Measurements from ENCODE around the gene PKN1.
A peak's percentile ranks its signal among the peaks of the same experiment; 100 is the strongest.

Gene PKN1

DNA sequence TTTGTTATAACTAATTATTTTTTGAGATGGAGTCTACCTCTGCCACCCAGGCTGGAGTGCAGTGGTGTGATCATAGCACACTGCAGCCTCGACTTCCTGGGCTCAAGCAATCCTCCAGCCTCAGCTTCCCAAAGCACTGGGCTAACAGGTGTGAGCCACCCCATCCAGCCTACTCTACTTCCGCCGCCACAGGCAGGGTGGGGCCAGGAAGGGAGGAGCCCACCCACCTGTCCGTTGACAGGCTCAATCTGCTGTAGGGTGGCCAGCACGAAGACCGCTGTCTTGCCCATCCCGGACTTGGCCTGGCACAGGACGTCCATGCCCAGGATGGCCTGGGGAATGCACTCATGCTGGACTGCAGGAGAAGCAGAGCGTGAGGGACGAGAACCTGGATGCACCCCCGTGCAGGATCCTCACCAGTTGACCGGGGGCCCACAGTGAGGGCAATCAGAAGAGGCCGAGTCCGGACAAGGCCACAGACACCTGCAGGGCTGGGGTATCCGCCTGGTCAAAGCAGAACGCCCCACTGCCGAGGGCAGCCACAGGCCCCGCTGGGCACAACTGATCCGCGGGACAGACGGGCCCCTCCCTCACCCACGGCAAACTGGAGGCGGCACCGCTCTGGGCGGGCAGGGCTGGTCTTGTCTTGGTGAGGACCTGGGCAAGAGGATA is 20.6 kb upstream of the PKN1 start:
- no peak for DNase-seq (ENCODE audit: insufficient read length, low spot score)
- FAIRE-seq: no peak
- TF ChIP-seq TAF1 (IDR thresholded peaks at IDR 0.05; ENCODE audit: low read depth, low read length) (no peak), SPI1 (IDR thresholded peaks at IDR 0.05; ENCODE audit: low read depth, low read length) (no peak), POLR2AphosphoS5 (IDR thresholded peaks at IDR 0.05; ENCODE audit: low read depth, low read length) (no peak), POU2F2 (IDR thresholded peaks at IDR 0.05; ENCODE audit: low read depth, low read length) (no peak), PAX5 (IDR thresholded peaks at IDR 0.05; ENCODE audit: insufficient read depth, low read length, severe bottlenecking) (no peak), POLR2A (IDR thresholded peaks at IDR 0.05; ENCODE audit: low read depth, low read length) (no peak)

GRCh38 chr19:14412996-14413692 is 20.0 kb upstream of the PKN1 start:
- DNase-seq (ENCODE audit: insufficient read length, low spot score): no peak
- TF ChIP-seq POLR2A (IDR thresholded peaks at IDR 0.05; ENCODE audit: low read depth, low read length) (no peak), POU2F2 (IDR thresholded peaks at IDR 0.05; ENCODE audit: low read depth, low read length) (no peak), POLR2AphosphoS5 (IDR thresholded peaks at IDR 0.05; ENCODE audit: low read depth, low read length) (no peak), SPI1 (IDR thresholded peaks at IDR 0.05; ENCODE audit: low read depth, low read length) (no peak), PAX5 (IDR thresholded peaks at IDR 0.05; ENCODE audit: insufficient read depth, low read length, severe bottlenecking) (no peak), TAF1 (IDR thresholded peaks at IDR 0.05; ENCODE audit: low read depth, low read length) (no peak)
- peak; percentile 31 for FAIRE-seq

DNA sequence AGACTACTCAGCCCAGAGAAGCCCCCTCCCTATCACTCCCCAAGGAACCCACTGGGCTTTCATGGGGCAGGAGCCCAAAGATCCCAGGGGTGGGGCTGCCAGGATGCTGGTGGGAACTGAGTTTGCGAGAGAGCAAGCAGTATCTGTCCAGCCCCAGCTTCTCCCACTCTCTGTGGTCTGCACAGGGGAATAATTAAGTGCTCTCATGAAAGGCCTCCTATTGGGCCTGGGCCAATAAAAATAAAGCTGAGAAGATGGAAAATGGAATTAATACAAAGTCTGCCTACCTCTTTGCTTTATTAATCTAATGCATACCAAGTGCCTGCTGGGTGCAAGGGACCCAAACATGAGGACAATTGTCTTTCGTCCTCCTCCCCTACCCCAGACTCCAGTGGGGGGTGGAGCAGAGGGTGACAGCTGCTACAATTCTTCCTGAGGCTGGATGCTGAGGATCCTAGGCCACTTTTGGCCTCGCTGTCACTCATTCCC is 19.4 kb upstream of the PKN1 start:
- TF ChIP-seq SPI1 (IDR thresholded peaks at IDR 0.05; ENCODE audit: low read depth, low read length) (no peak), POLR2AphosphoS5 (IDR thresholded peaks at IDR 0.05; ENCODE audit: low read depth, low read length) (peak; percentile 28; the same call in 1 of the 2 replicates), TAF1 (IDR thresholded peaks at IDR 0.05; ENCODE audit: low read depth, low read length) (no peak)
- no peak for FAIRE-seq
- DNase-seq (ENCODE audit: insufficient read length, low spot score): no peak

GRCh38 chr19:14414926-14415690 is 18.0 kb upstream of the PKN1 start:
- TF ChIP-seq SPI1 (IDR thresholded peaks at IDR 0.05; ENCODE audit: low read depth, low read length) (no peak), POLR2AphosphoS5 (IDR thresholded peaks at IDR 0.05; ENCODE audit: low read depth, low read length) (no peak), POLR2A (IDR thresholded peaks at IDR 0.05; ENCODE audit: low read depth, low read length) (no peak), PAX5 (IDR thresholded peaks at IDR 0.05; ENCODE audit: insufficient read depth, low read length, severe bottlenecking) (no peak), TAF1 (IDR thresholded peaks at IDR 0.05; ENCODE audit: low read depth, low read length) (no peak), POU2F2 (IDR thresholded peaks at IDR 0.05; ENCODE audit: low read depth, low read length) (no peak)
- DNase-seq (ENCODE audit: insufficient read length, low spot score): no peak
- no peak for FAIRE-seq

DNA sequence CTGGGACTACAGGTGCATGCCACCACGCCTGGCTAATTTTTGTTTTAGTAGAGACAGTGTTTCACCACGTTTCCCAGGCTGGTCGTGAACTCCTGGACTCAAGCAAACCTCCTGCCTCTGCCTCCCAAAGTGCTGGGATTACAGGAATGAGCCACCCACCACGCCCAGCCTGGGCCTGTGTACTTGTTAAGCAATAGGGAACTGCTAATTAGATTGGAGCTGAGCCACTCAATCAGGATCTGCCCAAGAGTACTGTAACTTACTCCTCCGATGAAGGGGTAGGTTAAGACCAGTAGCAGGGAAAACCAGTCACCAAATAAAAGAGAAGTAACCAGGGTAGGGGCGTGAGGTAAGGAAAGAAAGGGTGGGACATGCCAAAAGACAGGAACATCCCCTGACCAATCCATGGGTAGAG is 16.3 kb upstream of the PKN1 start:
- TF ChIP-seq PAX5 (IDR thresholded peaks at IDR 0.05; ENCODE audit: insufficient read depth, low read length, severe bottlenecking): no peak
- TF ChIP-seq POU2F2 (IDR thresholded peaks at IDR 0.05; ENCODE audit: low read depth, low read length): no peak
- no peak for TF ChIP-seq TAF1 (IDR thresholded peaks at IDR 0.05; ENCODE audit: low read depth, low read length)
- no peak for TF ChIP-seq SPI1 (IDR thresholded peaks at IDR 0.05; ENCODE audit: low read depth, low read length)
- no peak for TF ChIP-seq POLR2A (IDR thresholded peaks at IDR 0.05; ENCODE audit: low read depth, low read length)
- TF ChIP-seq POLR2AphosphoS5 (IDR thresholded peaks at IDR 0.05; ENCODE audit: low read depth, low read length): no peak
- FAIRE-seq: peak; percentile 13
- no peak for DNase-seq (ENCODE audit: insufficient read length, low spot score)

- FAIRE-seq: no peak
These were observed 14.3 kb upstream of the PKN1 start for GRCh38 chr19:14418856-14419105.

DNA sequence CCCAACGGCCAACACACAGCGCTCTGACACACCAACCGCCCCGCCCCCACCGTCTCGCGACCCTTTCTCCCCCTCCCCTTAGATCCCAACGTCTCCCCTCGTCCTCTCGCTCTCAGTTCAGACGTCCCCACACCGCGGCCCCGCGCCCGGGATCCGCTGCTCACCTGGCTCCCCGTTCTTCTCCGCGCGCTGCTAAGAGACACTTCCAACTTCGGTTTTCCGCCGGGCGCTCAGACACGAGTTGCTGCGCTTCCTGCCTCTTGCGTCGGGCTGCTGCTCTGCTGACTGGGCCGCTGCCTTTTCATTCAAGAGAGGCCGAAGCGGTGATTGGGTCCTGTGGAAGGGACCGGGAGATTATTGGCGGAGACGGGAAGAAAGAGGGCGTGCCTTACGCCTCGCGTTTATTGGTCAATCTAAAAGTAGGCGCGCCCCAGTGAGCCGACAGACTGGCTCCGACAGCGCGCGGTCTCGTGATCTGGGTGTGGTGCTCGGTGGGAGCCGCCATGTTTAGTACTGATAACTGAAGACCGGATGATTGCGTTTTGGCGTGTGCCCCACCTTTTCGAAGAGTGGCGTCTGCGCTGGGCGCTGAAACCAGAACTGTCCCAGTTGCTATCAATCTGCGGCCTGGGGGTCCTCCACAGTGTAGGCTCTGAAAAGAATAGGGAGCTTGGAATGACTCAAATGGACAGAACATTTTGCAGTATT is 13.8 kb upstream of the PKN1 start, which contains the start of gene DDX39A:
Gene DDX39A, minus strand, starts transcription at position 236 of the 708 bp plus-strand sequence. CDS start 6,121 bp downstream, outside the sequence.
- DNase-seq (ENCODE audit: insufficient read length, low spot score): peak; percentile 93
- peak; percentile 98 for FAIRE-seq
- TF ChIP-seq PAX5 (IDR thresholded peaks at IDR 0.05; ENCODE audit: insufficient read depth, low read length, severe bottlenecking): no peak
- peak; percentile 52; the same call in 1 of the 2 replicates for TF ChIP-seq TAF1 (IDR thresholded peaks at IDR 0.05; ENCODE audit: low read depth, low read length)
- peak; percentile 92 for TF ChIP-seq POLR2A (IDR thresholded peaks at IDR 0.05; ENCODE audit: low read depth, low read length)
- peak; percentile 37; the same call in 1 of the 2 replicates for TF ChIP-seq POU2F2 (IDR thresholded peaks at IDR 0.05; ENCODE audit: low read depth, low read length)
- TF ChIP-seq SPI1 (IDR thresholded peaks at IDR 0.05; ENCODE audit: low read depth, low read length): no peak; the same call in 1 of the 2 replicates
- peak; percentile 90 for TF ChIP-seq POLR2AphosphoS5 (IDR thresholded peaks at IDR 0.05; ENCODE audit: low read depth, low read length)

More at GRCh38 chr19:14418856-14419105, 14.3 kb upstream of the PKN1 start:
- no peak for DNase-seq (ENCODE audit: insufficient read length, low spot score)
- TF ChIP-seq POU2F2 (IDR thresholded peaks at IDR 0.05; ENCODE audit: low read depth, low read length) (no peak), PAX5 (IDR thresholded peaks at IDR 0.05; ENCODE audit: insufficient read depth, low read length, severe bottlenecking) (no peak), POLR2AphosphoS5 (IDR thresholded peaks at IDR 0.05; ENCODE audit: low read depth, low read length) (no peak), TAF1 (IDR thresholded peaks at IDR 0.05; ENCODE audit: low read depth, low read length) (no peak), POLR2A (IDR thresholded peaks at IDR 0.05; ENCODE audit: low read depth, low read length) (no peak), SPI1 (IDR thresholded peaks at IDR 0.05; ENCODE audit: low read depth, low read length) (no peak)

- TF ChIP-seq POLR2A (IDR thresholded peaks at IDR 0.05; ENCODE audit: low read depth, low read length) (no peak), PAX5 (IDR thresholded peaks at IDR 0.05; ENCODE audit: insufficient read depth, low read length, severe bottlenecking) (no peak), SPI1 (IDR thresholded peaks at IDR 0.05; ENCODE audit: low read depth, low read length) (no peak), POLR2AphosphoS5 (IDR thresholded peaks at IDR 0.05; ENCODE audit: low read depth, low read length) (no peak), TAF1 (IDR thresholded peaks at IDR 0.05; ENCODE audit: low read depth, low read length) (no peak), POU2F2 (IDR thresholded peaks at IDR 0.05; ENCODE audit: low read depth, low read length) (no peak)
- DNase-seq (ENCODE audit: insufficient read length, low spot score) (no peak), FAIRE-seq (no peak)
These were observed 7.4 kb upstream of the PKN1 start for GRCh38 chr19:14425696-14426138.
